Heart right ventricle (tissue), 16 donors: Measurements from ENCODE around the gene U2AF1L4. TPM values are rescaled to one million over a fixed set of nuclear protein-coding genes. Genes with fewer than 3 reads are reported as not detected.

Experiments used
- ATAC-seq, 8 donors: fragments of 200-7000 bp; cut with Tn5 transposase; one replicate each; pipeline ENCODE4 v1.9.1; 2020; ENCODE audit warnings: mild to moderate bottlenecking in 8 of 8, moderate library complexity in 8 of 8, moderate number of reproducible peaks in 1 of 8
- DNase-seq, 2 donors: peaks; one replicate each; pipeline ENCODE4 v3.0.0-alpha.2; 2020
- H3K27ac ChIP-seq, 10 donors: fragments of 200-600 bp; sonication (generic) in 2 of 10; one replicate each; pipeline versions ENCODE4 v1.5.0 to v1.8.0; 2020 to 2022; ENCODE audit warnings: mild to moderate bottlenecking in 3 of 10
- H3K27me3 ChIP-seq, 7 donors: fragments of 200-600 bp; one replicate each; pipeline ENCODE4 v1.8.0; 2021 to 2022; ENCODE audit warnings: mild to moderate bottlenecking in 2 of 7
- H3K36me3 ChIP-seq, 9 donors: fragments of 200-600 bp; sonication (generic) in 1 of 9; one replicate each; pipeline versions ENCODE4 v1.5.0 to v1.8.0; 2020 to 2022; ENCODE audit warnings: mild to moderate bottlenecking in 2 of 9
- H3K4me1 ChIP-seq, 9 donors: fragments of 200-600 bp; sonication (generic) in 1 of 9; one replicate each; pipeline versions ENCODE4 v1.5.0 to v1.8.0; 2020 to 2022; ENCODE audit warnings: mild to moderate bottlenecking in 4 of 9
- H3K4me3 ChIP-seq, 10 donors: fragments of 200-600 bp; sonication (generic) in 2 of 10; one replicate each; pipeline versions ENCODE4 v1.5.0 to v1.8.0; 2020 to 2022; ENCODE audit warnings: mild to moderate bottlenecking in 7 of 10, moderate library complexity in 2 of 10
- H3K9me3 ChIP-seq, 11 donors: fragments of 200-600 bp in 10 of 11; sonication (generic) in 2 of 11; one replicate each; pipeline versions ENCODE4 v1.5.0 to v1.8.0; 2013 to 2022; ENCODE audit warnings: mild to moderate bottlenecking in 2 of 11, control low read depth in 1 of 11, moderate library complexity in 1 of 11
- WGBS, 2 donors: extraction: QIAGEN DNeasy Blood & Tissue Kit; methylation state at CpG; one replicate each; pipeline ENCODE4 v1.1.7; 2013; ENCODE audit warnings: inconsistent platforms in 1 of 2; 5-methylcytosine and 5-hydroxymethylcytosine counted together
- intact Hi-C, 10 donors: fragments of 100-400 bp; cut with DNase I; formaldehyde crosslinking; loops; one replicate each; pipeline versions ENCODE4 v1.11.1 to v1.14.2; 2022
- polyA plus RNA-seq, 2 donors: library from polyadenylated mRNA; stranded (reverse); fragments of 200-250 nt; gene quantifications; one replicate each; pipeline ENCODE4 v1.2.3, GENCODE V29; 2013
- total RNA-seq, 10 donors: library from RNA; stranded (reverse); fragmentation: NEBNext Ultra II Directional in 3 of 10; extraction: Animal tissue kit (Norgen Biotek cat#: 25700) in 3 of 10; gene quantifications; one replicate each; pipeline versions ENCODE4 v1.2.1 to v1.2.4, GENCODE V29; 2021 to 2023
- TF ChIP-seq, protein P1 (sequence below), 9 donors: fragments of 200-600 bp; sonication (generic) in 2 of 9; IDR thresholded peaks; one replicate each; pipeline versions ENCODE4 v1.5.0 to v1.8.0; 2021 to 2022; ENCODE audit warnings: antibody characterized with exemption in 9 of 9, mild to moderate bottlenecking in 5 of 9, moderate library complexity in 1 of 9
- donor health status: Arrhythmogenic right ventricular cardiomyopathy.
- donor health status: ischemic (EF 13 %, LVEDD 7.1; RV severe dilation, severe dysfunction).
- donor health status: healthy with polysubstance abuse.
- donor health status: DM: no; HTN: yes; CAD: no.
- donor health status: DM: no; HTN: no; CAD: no.
- donor health status: ischemic (EF 25% LVEDD 6.9; RV normal size, moderate dysfunction).
- donor health status: ischemic (EF 25% LVEDD 5.7; RV mildly dilated, moderate dysfunction).
- donor health status: healthy.
- donor health status: DM: yes; HTN: yes; CAD: no.
- donor health status: Ischemic cardiomyopathy.
- donor health status: ischemic (EF 35%, LVEDD 5.7; RV mildly dilated, moderate dysfunction).
- donor health status: nonischemic (EF 11% LVEDD 7.7; RV severe dilation, severe dysfunction).
- donor health status: DM: yes; HTN: yes; CAD: no.
- donor health status: PGD.
- donor health status: ischemic (EF 29% LVEDD 5.4; RV normal size, mild dysfunction).
- donor health status: nonischemic (EF 23%, LVEDD 6.1; RV moderate dilation, normal function).

The U2AF1L4 gene
- total and polyA plus RNA-seq, 12 donors, result 11.5 to 57.7 (median 20.3) TPM

GRCh38 chr19:35731353-35731752 lies 13.9 kb downstream of the U2AF1L4 start:
- ATAC-seq (no peak), DNase-seq (no peak)
- Histone ChIP-seq H3K4me3 (no peak overlapping the region), H3K4me1 (no peaks in the 10 kb centered on the region), H3K27me3 (no peaks in the 10 kb centered on the region), H3K27ac (no peak overlapping the region), H3K9me3 (no peaks in the 10 kb centered on the region), H3K36me3 (peaks cover 8 to 100% (median 81%) of the 10 kb centered on the region in 9 donors)
- intact Hi-C loops, result no loop called here
- TF ChIP-seq, protein P1, sequence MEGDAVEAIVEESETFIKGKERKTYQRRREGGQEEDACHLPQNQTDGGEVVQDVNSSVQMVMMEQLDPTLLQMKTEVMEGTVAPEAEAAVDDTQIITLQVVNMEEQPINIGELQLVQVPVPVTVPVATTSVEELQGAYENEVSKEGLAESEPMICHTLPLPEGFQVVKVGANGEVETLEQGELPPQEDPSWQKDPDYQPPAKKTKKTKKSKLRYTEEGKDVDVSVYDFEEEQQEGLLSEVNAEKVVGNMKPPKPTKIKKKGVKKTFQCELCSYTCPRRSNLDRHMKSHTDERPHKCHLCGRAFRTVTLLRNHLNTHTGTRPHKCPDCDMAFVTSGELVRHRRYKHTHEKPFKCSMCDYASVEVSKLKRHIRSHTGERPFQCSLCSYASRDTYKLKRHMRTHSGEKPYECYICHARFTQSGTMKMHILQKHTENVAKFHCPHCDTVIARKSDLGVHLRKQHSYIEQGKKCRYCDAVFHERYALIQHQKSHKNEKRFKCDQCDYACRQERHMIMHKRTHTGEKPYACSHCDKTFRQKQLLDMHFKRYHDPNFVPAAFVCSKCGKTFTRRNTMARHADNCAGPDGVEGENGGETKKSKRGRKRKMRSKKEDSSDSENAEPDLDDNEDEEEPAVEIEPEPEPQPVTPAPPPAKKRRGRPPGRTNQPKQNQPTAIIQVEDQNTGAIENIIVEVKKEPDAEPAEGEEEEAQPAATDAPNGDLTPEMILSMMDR (IDR thresholded peaks at IDR 0.05), result no peak
- WGBS, 2 donors, result 87 to 88% methylated on average over 9 of the region's 9 CpGs

DNA sequence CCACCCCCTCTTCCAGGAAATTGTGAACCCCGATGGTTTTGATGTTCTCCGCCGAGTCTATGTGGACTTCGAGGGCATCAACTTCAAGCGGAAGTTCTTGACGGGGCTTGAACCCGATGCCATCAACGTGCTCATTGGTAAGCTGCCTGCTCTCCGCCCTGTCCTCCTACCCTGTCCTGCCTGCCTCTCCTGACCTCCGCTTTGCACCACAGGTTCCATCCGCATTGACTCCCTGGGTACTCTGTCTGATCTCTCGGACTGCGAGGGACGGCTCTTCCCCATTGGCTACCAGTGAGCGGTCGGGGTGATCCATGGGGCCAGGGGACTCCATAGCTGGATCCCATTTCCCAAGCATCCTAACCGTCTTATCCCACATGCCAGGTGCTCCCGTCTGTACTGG lies 14.9 kb downstream of the U2AF1L4 start:
- no peak overlapping the region for H3K27ac ChIP-seq
- ATAC-seq (no peak), DNase-seq (no peak)
- H3K4me3 ChIP-seq, result no peak overlapping the region
- no peaks in the 10 kb centered on the region for H3K4me1 ChIP-seq
- TF ChIP-seq, protein P1 (IDR thresholded peaks at IDR 0.05), result no peak
- H3K9me3 ChIP-seq, result no peaks in the 10 kb centered on the region
- WGBS, 2 donors, result 95 to 96% methylated on average over 18 of the region's 18 CpGs
- intact Hi-C loops, result no loop called here
- peaks cover 8 to 100% (median 82%) of the 10 kb centered on the region in 9 donors for H3K36me3 ChIP-seq
- H3K27me3 ChIP-seq, result no peaks in the 10 kb centered on the region

DNA sequence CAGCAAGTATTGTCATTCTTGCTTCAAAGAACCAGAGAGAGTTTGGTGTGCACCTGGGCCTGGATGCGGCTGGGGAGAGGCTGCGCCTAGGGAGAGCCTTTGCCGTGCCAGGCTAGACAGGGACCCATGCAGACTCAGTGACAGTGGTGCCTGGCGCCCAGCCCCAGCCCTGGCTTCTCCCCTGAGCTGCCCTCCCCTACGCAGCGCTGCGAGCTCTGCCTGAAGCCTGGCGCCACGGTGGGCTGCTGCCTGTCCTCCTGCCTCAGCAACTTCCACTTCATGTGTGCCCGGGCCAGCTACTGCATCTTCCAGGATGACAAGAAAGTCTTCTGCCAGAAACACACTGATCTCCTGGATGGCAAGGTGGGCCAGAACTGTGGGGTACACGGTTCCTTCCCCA lies 15.5 kb downstream of the U2AF1L4 start:
- intact Hi-C loops, result loop anchor here in 1 of 10 donors (2.0 kb wide), 1 partner anchor 67 kb away; no protein-coding TSS in a partner anchor
- 94 to 95% methylated on average over 11 of the region's 11 CpGs for WGBS, 2 donors
- ATAC-seq, result no peak
- Histone ChIP-seq H3K4me1 (no peaks in the 10 kb centered on the region), H3K36me3 (peaks cover 8 to 100% (median 87%) of the 10 kb centered on the region in 9 donors), H3K27me3 (no peaks in the 10 kb centered on the region), H3K27ac (no peak overlapping the region), H3K9me3 (no peaks in the 10 kb centered on the region), H3K4me3 (no peak overlapping the region)
- DNase-seq, result no peak
- TF ChIP-seq, protein P1 (IDR thresholded peaks at IDR 0.05), result no peak

- ATAC-seq (no peak), DNase-seq (no peak)
- Histone ChIP-seq H3K27me3 (no peaks in the 10 kb centered on the region), H3K4me3 (no peak overlapping the region), H3K36me3 (peaks cover 8 to 100% (median 91%) of the 10 kb centered on the region in 9 donors), H3K9me3 (no peaks in the 10 kb centered on the region), H3K27ac (no peak overlapping the region), H3K4me1 (no peaks in the 10 kb centered on the region)
- WGBS, 2 donors, result 90 to 93% methylated on average over 18 of the region's 18 CpGs
- TF ChIP-seq, protein P1 (IDR thresholded peaks at IDR 0.05), result no peak
- intact Hi-C loops, result loop anchor here in 1 of 10 donors (2.0 kb wide), 1 partner anchor 68 kb away; no protein-coding TSS in a partner anchor
These were observed 16.2 kb downstream of the U2AF1L4 start for GRCh38 chr19:35729021-35729420.
